Upper lobe of left lung (tissue), 6 donors: Measurements from ENCODE around the gene DMXL1. TPM values are rescaled to one million over a fixed set of nuclear protein-coding genes. Genes with fewer than 3 reads are reported as not detected.
"Not testable (repeated sequence)": the region's sequence is repeated elsewhere in the genome, so short reads cannot be mapped to it uniquely, and the experiment has no call there.

Experiments used
- ATAC-seq, 2 donors: fragments of 200-7000 bp; cut with Tn5 transposase; one replicate each; pipeline ENCODE4 v1.9.1; 2022; ENCODE audit warnings: mild to moderate bottlenecking in 2 of 2, moderate library complexity in 2 of 2; ENCODE audit not compliant: low FRiP score in 2 of 2
- DNase-seq, 2 donors: peaks; one replicate each; pipeline ENCODE4 v3.0.0-alpha.2; 2019 to 2020
- H3K27ac ChIP-seq, 4 donors: fragments of 200-600 bp; sonication (generic); one replicate each; pipeline ENCODE4 v1.5.1; 2016 to 2019
- H3K27me3 ChIP-seq, 4 donors: fragments of 200-600 bp; sonication (generic); one replicate each; pipeline ENCODE4 v1.5.1; 2017 to 2019
- H3K36me3 ChIP-seq, 4 donors: fragments of 200-600 bp; sonication (generic); one replicate each; pipeline ENCODE4 v1.5.1; 2016 to 2019
- H3K4me1 ChIP-seq, 4 donors: fragments of 200-600 bp; sonication (generic); one replicate each; pipeline ENCODE4 v1.5.1; 2018 to 2019
- H3K4me3 ChIP-seq, 4 donors: fragments of 200-600 bp; sonication (generic); one replicate each; pipeline ENCODE4 v1.5.1; 2017 to 2019; ENCODE audit warnings: mild to moderate bottlenecking in 2 of 4, moderate library complexity in 1 of 4
- H3K9me3 ChIP-seq, 4 donors: fragments of 200-600 bp; sonication (generic); one replicate each; pipeline ENCODE4 v1.5.1; 2018 to 2019
- EP300 ChIP-seq, 4 donors: sonication (generic); formaldehyde crosslinking; IDR thresholded peaks; one replicate each; pipeline ENCODE4 v1.5.1; 2017; ENCODE audit warnings: antibody characterized with exemption in 4 of 4, control low read depth in 2 of 4
- POLR2A ChIP-seq, 4 donors: fragments of 450-650 bp; IDR thresholded peaks; one replicate each; pipeline ENCODE4 v1.5.1; 2016 to 2017; ENCODE audit warnings: antibody characterized with exemption in 4 of 4, mild to moderate bottlenecking in 2 of 4
- POLR2AphosphoS5 ChIP-seq, 2 donors: sonication (generic); formaldehyde crosslinking; IDR thresholded peaks; one replicate each; pipeline ENCODE4 v1.5.1; 2017; ENCODE audit warnings: antibody characterized with exemption in 2 of 2
- WGBS, 2 donors: methylation state at CpG; one replicate each; pipeline ENCODE4 v1.1.5; 2017 to 2018; 5-methylcytosine and 5-hydroxymethylcytosine counted together
- total RNA-seq, 6 donors: library from RNA; depleted of rRNA in 4 of 6; stranded (reverse); fragments of >200 nt in 4 of 6; gene quantifications; one replicate each; pipeline versions ENCODE4 v1.1.0 to v1.2.1, GENCODE V29; 2016 to 2021
- TF ChIP-seq, protein P1 (sequence below), 6 experiments: fragments of 450-650 bp in 4 of 6; fragments of 200-600 bp in 2 of 6; sonication (generic) in 2 of 6; IDR thresholded peaks; one replicate each; pipeline ENCODE4 v1.5.1; 2016 to 2019; ENCODE audit warnings: antibody characterized with exemption in 6 of 6
- donor health status: DM: no; HTN: no; CAD: no; lungs with moderate emphysema.
- donor health status: DM: no; HTN: yes; CAD: no; lungs with severe emphysema.

DMXL1 gene
- total RNA-seq, 6 donors from 2014 or later: 37.7 to 102 (median 52.9) TPM

DNA sequence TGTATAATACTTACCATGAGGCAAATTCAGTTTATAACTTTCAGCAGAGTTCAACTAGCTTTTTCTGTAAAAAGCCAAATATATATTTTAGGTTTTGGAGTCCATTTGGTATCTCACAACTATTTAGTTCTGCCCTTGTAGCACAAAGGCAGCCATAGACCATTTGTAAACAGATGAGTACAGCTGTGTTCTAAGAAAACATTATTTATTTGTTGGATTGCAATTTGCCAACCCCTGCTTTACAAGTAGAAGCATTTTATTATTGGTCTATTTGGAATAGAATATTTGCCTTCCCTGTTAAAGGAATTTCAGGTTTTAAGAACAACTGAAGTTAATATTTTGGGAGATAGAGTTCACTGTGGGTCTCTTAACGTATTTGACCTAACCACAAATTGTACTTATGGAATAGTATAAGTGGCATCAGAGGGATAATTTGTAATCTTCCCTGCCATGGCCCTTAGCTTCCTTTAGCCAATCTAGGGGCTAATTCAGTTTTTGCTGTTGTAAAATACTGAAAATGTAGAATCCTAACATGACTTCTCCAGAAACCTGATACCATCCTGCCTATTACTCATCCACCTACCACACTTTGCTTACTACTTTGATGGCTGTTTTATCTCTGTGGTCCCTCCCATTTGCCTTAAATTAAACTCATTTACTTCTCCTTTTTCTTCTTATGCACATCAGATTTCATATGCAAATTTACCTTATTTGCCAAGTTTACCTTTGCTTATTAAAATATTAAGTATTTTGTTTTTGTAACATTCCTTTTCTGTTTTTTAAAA is 109.2 kb downstream of the DMXL1 start:
- Histone ChIP-seq H3K27me3 (no peaks in the 10 kb centered on the region), H3K4me3 (no peak overlapping the region), H3K4me1 (no peaks in the 10 kb centered on the region), H3K36me3 (peaks cover 0 to 33% (median 3%) of the 10 kb centered on the region in 4 donors), H3K9me3 (no peaks in the 10 kb centered on the region), H3K27ac (no peak overlapping the region)
- no peak for TF ChIP-seq POLR2AphosphoS5 (IDR thresholded peaks at IDR 0.05)
- TF ChIP-seq POLR2A (IDR thresholded peaks at IDR 0.05): no peak
- TF ChIP-seq EP300 (IDR thresholded peaks at IDR 0.05): no peak
- TF ChIP-seq, protein P1, sequence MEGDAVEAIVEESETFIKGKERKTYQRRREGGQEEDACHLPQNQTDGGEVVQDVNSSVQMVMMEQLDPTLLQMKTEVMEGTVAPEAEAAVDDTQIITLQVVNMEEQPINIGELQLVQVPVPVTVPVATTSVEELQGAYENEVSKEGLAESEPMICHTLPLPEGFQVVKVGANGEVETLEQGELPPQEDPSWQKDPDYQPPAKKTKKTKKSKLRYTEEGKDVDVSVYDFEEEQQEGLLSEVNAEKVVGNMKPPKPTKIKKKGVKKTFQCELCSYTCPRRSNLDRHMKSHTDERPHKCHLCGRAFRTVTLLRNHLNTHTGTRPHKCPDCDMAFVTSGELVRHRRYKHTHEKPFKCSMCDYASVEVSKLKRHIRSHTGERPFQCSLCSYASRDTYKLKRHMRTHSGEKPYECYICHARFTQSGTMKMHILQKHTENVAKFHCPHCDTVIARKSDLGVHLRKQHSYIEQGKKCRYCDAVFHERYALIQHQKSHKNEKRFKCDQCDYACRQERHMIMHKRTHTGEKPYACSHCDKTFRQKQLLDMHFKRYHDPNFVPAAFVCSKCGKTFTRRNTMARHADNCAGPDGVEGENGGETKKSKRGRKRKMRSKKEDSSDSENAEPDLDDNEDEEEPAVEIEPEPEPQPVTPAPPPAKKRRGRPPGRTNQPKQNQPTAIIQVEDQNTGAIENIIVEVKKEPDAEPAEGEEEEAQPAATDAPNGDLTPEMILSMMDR (IDR thresholded peaks at IDR 0.05): no peak
- 88 to 97% methylated on average over 1 of the region's 1 CpG for WGBS, 2 donors
- ATAC-seq (no peak), DNase-seq (no peak)

DNA sequence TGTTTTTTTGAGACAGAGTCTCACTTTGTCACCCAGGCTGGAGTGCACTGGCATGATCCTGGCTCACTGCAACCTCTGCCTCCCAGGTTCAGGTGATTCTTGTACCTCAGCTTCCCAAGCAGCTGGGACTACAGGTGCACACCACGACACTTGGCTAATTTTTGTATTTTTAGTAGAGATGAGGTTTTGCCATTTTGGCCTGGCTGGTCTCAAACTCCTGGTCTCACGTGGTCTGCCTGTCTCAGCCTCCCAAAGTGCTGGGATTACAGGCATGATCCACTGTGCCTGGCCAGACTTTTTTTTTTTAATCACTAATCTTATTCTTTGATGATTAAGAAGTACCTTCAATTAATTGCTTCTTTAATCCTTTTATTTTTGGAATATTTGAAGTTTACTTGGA is 114.6 kb downstream of the DMXL1 start:
- H3K4me1 ChIP-seq, H3K27me3 ChIP-seq, H3K27ac ChIP-seq, H3K4me3 ChIP-seq, H3K9me3 ChIP-seq, DNase-seq, ATAC-seq: not testable (repeated sequence)
- 67 to 70% methylated on average over 2 of the region's 2 CpGs for WGBS, 2 donors
- peaks cover 0 to 23% (median 2%) of the 10 kb centered on the region in 4 donors for H3K36me3 ChIP-seq

DNA sequence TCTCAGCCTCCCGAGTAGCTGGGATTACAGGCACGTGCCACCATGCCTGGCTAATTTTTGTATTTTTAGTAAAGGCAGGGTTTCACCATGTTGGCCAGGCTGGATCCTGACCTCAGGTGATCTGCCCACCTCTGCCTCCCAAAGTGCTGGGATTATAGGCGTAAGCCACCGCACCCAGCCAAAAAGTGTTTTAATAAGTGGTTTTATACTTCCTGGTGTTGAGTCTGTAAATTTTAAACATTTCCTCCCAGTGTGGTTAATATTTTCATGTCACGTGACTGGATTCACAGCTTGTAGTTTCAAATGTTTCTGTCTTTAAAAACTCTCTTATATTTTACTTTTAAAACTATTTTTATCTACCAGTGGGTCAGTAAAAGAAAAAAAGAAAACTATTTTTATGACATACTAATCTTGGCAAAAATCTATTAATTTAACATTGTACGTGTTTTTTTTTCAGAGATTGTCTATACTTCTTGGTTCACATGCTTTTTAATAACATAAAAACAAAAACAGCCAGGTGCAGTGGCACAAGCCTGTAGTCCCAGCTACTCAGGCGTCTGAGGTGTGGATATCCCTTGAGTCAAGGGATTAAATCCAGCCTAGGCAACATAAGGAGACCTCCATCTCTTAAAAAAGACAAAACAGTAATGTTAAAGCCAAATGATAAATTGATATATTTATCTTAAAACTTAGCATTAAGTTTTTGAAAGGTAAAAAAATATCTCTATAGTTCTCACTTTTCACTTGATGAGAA is 117.1 kb downstream of the DMXL1 start:
- Histone ChIP-seq H3K9me3 (no peaks in the 10 kb centered on the region), H3K27ac (no peak overlapping the region)

DNA sequence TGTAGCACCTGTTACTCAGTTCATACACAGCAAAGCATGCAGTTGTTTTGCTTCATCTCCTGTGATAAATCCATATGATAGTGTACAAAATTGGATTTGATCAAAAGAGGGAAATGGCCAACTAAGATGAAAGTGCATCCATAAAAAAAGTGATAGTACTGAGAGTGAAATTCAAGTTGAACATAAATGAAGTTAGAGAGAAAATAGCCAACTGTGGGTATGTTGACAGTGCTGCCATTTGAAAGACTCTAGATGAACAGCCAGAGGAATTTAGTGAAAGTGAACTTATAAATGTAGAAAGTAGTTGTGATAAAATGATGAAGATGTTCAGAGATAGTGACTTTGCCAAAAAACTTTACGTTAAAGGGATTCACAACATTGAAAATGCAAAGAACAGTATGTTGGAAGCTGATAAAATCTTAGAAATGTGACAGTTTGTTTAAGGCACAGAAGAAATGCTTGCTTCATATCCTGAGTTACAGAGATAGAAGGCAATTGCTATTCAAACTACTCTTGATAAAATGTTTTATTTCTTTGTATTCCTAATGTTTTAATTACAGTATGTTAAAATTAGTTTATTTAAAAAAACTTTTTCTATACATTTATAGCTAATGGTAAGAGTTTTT is 119.7 kb downstream of the DMXL1 start:
- Histone ChIP-seq H3K27ac (no peak overlapping the region), H3K36me3 (peaks cover 0 to 36% (median 0%) of the 10 kb centered on the region in 4 donors), H3K27me3 (no peaks in the 10 kb centered on the region), H3K4me1 (no peaks in the 10 kb centered on the region), H3K4me3 (no peak overlapping the region), H3K9me3 (no peaks in the 10 kb centered on the region)
- DNase-seq: no peak
- TF ChIP-seq POLR2A (IDR thresholded peaks at IDR 0.05): no peak
- TF ChIP-seq EP300 (IDR thresholded peaks at IDR 0.05): no peak
- TF ChIP-seq, protein P1 (IDR thresholded peaks at IDR 0.05): no peak
- no peak for TF ChIP-seq POLR2AphosphoS5 (IDR thresholded peaks at IDR 0.05)
- no peak for ATAC-seq
- 59 to 74% methylated on average over 1 of the region's 1 CpG for WGBS, 2 donors

More for the DNA sequence above, 117.1 kb downstream of the DMXL1 start:
- Histone ChIP-seq H3K36me3 (peaks cover 0 to 33% (median 2%) of the 10 kb centered on the region in 4 donors), H3K27me3 (no peaks in the 10 kb centered on the region), H3K4me3 (no peak overlapping the region), H3K4me1 (no peaks in the 10 kb centered on the region)
- no peak for ATAC-seq
- 80 to 90% methylated on average over 7 of the region's 7 CpGs for WGBS, 2 donors
- TF ChIP-seq EP300 (IDR thresholded peaks at IDR 0.05): no peak
- TF ChIP-seq, protein P1 (IDR thresholded peaks at IDR 0.05): no peak
- no peak for TF ChIP-seq POLR2AphosphoS5 (IDR thresholded peaks at IDR 0.05)
- TF ChIP-seq POLR2A (IDR thresholded peaks at IDR 0.05): no peak
- DNase-seq: no peak

DNA sequence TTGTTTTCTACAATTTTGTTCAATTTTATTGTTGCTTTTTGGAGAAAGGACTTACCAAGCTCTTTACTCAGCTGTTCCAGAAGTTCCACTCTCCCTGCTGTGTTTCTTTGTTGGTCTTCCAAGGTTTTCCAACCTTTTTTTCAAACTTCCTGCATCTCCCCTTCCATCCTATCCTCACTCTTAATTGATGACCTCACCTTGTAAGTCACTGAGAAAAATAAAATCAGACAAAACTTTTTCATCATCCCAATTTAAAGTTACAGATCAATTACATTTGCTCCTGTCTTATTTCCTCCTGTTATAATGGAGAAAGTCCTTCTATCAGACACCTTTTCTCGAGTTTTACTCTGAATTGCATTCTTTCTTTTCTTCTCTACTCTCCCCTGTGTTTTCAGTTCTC is 121.1 kb downstream of the DMXL1 start:
- no peaks in the 10 kb centered on the region for H3K27me3 ChIP-seq
- H3K4me3 ChIP-seq: no peak overlapping the region
- 84 to 89% methylated on average over 1 of the region's 1 CpG for WGBS, 2 donors
- peaks cover 0 to 43% (median under 1%) of the 10 kb centered on the region in 4 donors for H3K36me3 ChIP-seq
- no peaks in the 10 kb centered on the region for H3K4me1 ChIP-seq
- DNase-seq (no peak), ATAC-seq (no peak)
- no peak for TF ChIP-seq POLR2A (IDR thresholded peaks at IDR 0.05)
- no peak for TF ChIP-seq EP300 (IDR thresholded peaks at IDR 0.05)
- TF ChIP-seq POLR2AphosphoS5 (IDR thresholded peaks at IDR 0.05): no peak
- TF ChIP-seq, protein P1 (IDR thresholded peaks at IDR 0.05): no peak
- H3K27ac ChIP-seq: no peak overlapping the region
- no peaks in the 10 kb centered on the region for H3K9me3 ChIP-seq
